ENCODE results near the gene SNAI1.

The SNAI1 gene

DNA sequence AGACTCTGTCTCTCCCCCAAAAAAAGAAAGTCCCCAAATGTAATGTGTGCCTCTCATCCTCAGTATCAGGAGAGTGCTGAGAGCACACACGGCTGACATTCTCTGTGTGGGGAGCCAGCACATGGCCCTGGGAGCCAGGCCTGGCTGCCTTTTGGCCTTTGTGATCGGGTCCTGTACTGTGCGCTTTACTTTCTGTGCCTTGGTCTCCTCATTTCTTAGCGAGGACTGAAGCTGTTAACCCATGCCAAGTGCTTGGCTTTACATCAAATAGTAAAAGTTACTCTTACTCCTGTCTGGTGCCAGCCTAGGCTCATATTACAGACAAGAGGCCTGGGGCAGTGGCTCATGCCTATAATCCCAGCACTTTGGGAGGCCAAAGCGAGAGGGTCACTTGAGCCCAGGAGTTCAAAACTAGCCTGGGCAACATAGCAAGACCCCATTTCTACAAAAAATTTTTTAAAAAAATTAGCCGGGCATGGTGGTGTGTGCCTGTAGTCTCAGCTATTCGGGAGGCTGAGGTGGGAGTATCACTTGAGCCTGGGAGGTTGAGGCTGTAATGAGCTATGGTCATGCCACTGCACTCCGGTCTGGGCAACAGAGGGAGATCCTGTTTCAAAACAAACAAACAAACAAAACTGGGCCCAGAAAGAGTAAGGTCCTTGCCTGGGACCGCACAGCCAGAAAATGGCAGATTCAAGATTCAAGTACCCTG lies 50.3 kb downstream of the SNAI1 start:
- no peak for DNase-seq (ENCODE audit: low read depth in 2 of 2, low spot score in 1 of 2)

DNA sequence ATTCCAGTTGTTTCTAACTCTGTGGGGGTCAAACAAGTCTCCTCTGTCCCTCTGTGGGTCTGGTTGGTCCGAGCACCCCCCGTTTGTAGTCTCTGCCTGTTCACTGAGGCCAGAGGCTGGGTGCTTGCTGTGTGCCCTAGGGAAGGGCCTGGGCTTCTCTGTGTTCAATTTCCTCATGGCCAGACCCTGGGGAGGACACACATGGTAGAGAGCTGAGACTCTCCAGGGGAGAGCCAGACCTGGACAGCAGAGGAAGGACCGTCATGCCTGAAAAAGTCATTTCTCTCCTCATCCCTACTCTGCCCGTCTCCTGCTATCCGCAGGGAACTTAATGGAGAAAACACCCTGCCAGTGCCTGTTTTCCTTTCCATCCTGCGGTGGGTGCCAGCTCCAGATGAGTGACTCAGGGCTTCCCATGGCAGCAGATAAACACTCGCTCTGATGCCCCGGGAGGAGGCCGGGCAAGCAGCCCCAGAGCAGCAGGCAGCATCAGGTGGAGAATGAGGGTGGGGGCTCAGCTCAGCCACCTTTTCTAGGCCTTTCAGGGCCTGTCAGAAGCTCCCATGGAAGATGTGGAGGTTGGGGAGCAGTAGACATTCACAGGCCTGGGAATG lies 51.9 kb downstream of the SNAI1 start:
- DNase-seq (ENCODE audit: low read depth in 2 of 2, low spot score in 1 of 2): no peak

GRCh38 chr20:50036703-50037102 lies 53.9 kb downstream of the SNAI1 start:
- DNase-seq (ENCODE audit: low read depth in 2 of 2, low spot score in 1 of 2): no peak

GRCh38 chr20:50037123-50037522 lies 54.3 kb downstream of the SNAI1 start:
- no peak for DNase-seq (ENCODE audit: low read depth in 2 of 2, low spot score in 1 of 2)

DNA sequence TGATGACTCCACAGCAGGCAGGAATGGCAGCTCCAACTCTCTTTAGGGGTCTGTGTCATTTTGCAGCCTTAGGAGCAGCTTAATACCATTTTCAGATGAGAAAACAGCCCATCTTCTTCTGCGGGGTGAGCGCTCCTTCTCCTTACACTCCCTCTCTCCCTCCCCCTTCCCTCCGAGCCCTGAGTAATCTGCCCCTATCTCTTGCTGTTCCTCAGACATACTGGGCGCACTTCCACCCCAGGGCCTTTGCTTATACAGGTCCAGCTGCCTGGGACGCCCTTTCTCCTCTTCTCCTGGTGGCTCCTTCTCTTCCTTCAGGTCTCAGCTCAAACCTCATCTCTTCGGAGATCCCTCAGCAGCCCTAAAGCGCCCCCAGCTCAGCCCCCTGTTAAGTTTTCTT lies 54.8 kb downstream of the SNAI1 start:
- DNase-seq (ENCODE audit: low read depth in 2 of 2, low spot score in 1 of 2): no peak

- DNase-seq (ENCODE audit: low read depth in 2 of 2, low spot score in 1 of 2): no peak
Measured at GRCh38 chr20:50038169-50038568, 55.4 kb downstream of the SNAI1 start.

Data from stimulated activated CD8-positive, alpha-beta memory T cell treated with anti-CD3 and anti-CD28 coated beads, Interleukin-4, amount 100 ng/mL, for 4 hours (primary cell).